ENCODE data around the gene PLCL2. TPM values are rescaled to one million over a fixed set of nuclear protein-coding genes. Genes with fewer than 3 reads are reported as not detected.

PLCL2 gene
- total and polyA plus RNA-seq, 2 donors (not counting 3 experiments of a cell fraction or from before 2014, with no cell fraction given) = 2.3 to 10.7 TPM

DNA sequence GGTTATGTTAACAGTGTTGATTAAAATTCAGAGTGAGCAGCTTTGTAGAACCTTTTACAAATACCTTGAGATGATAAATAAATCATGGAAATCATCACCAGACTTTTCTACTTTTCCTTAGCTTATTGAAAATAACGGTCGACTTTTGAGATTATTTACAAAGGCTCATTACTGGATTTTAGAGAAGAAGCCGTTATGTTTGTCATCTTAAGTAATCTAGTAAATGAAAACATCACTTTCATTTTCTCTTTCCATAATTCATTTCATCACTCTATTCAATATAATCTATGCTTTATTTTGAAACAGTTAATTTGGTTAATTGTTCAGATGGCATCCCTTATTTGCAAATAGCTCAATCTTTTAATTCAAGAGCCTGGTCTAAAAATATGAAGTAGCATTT, 3.6 kb downstream of the PLCL2 start:
- H3K36me3 ChIP-seq (ENCODE audit: control insufficient read depth in 2 of 2, extremely low read depth in 1 of 2, insufficient read depth in 2 of 2, low read length in 2 of 2) = no peaks in the 10 kb centered on the region
- H3K9me3 ChIP-seq (replicated peaks; ENCODE audit: control insufficient read depth, insufficient read depth, low read length) = no peaks in the 10 kb centered on the region
- H3K4me1 ChIP-seq (ENCODE audit: control insufficient read depth, extremely low read depth, insufficient read depth, low read length) = peaks cover 16% of the 10 kb centered on the region
- H2AFZ ChIP-seq (ENCODE audit: low read depth, low read length) = no peak overlapping the region
- H3K27ac ChIP-seq (ENCODE audit: insufficient read depth, low read depth, low read length) = no peak overlapping the region
- no TSS peak for BruUV-seq (replicated peaks)
- POLR2A ChIA-PET = no interaction called here
- DNase-seq (ENCODE audit: low read depth, low spot score) (no peak), FAIRE-seq (no peak)
- H3K9ac ChIP-seq (replicated peaks; ENCODE audit: extremely low read depth, insufficient read depth, low read length) = no peak overlapping the region
- CTCF ChIA-PET = no interaction called here
- intact Hi-C loops (cut with micrococcal nuclease) = loop anchor here (5.0 kb wide), 1 partner anchor 286 kb away; no protein-coding TSS in a partner anchor
- no peak for TF ChIP-seq EZH2 (IDR thresholded peaks at IDR 0.05; ENCODE audit: borderline replicate concordance, low read depth, low read length, severe bottlenecking)
- TF ChIP-seq, protein P1, sequence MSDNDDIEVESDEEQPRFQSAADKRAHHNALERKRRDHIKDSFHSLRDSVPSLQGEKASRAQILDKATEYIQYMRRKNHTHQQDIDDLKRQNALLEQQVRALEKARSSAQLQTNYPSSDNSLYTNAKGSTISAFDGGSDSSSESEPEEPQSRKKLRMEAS (IDR thresholded peaks at IDR 0.05; ENCODE audit: insufficient read depth, insufficient read length) = no peak
- TF ChIP-seq JUN (IDR thresholded peaks at IDR 0.05; ENCODE audit: borderline replicate concordance, insufficient read depth, insufficient read length, low read depth) = no peak
- TF ChIP-seq MYC (IDR thresholded peaks at IDR 0.05; ENCODE audit: low read depth, low read length) = no peak
- TF ChIP-seq, protein P2, sequence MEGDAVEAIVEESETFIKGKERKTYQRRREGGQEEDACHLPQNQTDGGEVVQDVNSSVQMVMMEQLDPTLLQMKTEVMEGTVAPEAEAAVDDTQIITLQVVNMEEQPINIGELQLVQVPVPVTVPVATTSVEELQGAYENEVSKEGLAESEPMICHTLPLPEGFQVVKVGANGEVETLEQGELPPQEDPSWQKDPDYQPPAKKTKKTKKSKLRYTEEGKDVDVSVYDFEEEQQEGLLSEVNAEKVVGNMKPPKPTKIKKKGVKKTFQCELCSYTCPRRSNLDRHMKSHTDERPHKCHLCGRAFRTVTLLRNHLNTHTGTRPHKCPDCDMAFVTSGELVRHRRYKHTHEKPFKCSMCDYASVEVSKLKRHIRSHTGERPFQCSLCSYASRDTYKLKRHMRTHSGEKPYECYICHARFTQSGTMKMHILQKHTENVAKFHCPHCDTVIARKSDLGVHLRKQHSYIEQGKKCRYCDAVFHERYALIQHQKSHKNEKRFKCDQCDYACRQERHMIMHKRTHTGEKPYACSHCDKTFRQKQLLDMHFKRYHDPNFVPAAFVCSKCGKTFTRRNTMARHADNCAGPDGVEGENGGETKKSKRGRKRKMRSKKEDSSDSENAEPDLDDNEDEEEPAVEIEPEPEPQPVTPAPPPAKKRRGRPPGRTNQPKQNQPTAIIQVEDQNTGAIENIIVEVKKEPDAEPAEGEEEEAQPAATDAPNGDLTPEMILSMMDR (IDR thresholded peaks at IDR 0.05; ENCODE audit: extremely low read depth in 1 of 2, insufficient read depth in 1 of 2, low read depth in 1 of 2, low read length in 2 of 2) = no peak
- no peak for TF ChIP-seq GATA2 (IDR thresholded peaks at IDR 0.05; ENCODE audit: insufficient read depth, insufficient read length, low read depth, low read length)
- TF ChIP-seq POLR2AphosphoS5 (IDR thresholded peaks at IDR 0.05; ENCODE audit: insufficient read depth, low read depth, low read length) = no peak
- no peak for TF ChIP-seq FOS (IDR thresholded peaks at IDR 0.05; ENCODE audit: borderline replicate concordance, insufficient read depth, low read length)
- TF ChIP-seq POLR2A (IDR thresholded peaks at IDR 0.05; ENCODE audit: low read depth, low read length) = no peak
- no peaks in the 10 kb centered on the region for H3K9me1 ChIP-seq (replicated peaks; ENCODE audit: control insufficient read depth, extremely low read depth, insufficient read depth, low read length)
- H3K79me2 ChIP-seq (ENCODE audit: control insufficient read depth, insufficient read depth, low read length) = peaks cover 21% of the 10 kb centered on the region
- H3K4me3 ChIP-seq (replicated peaks in 1 of 3; ENCODE audit: insufficient read depth in 1 of 3, low read depth in 1 of 3, low read length in 3 of 3) = no peak overlapping the region
- no peaks in the 10 kb centered on the region for H4K20me1 ChIP-seq (replicated peaks; ENCODE audit: control insufficient read depth, extremely low read depth, insufficient read depth, low read length)
- H3K4me2 ChIP-seq (ENCODE audit: insufficient read depth, low read length) = no peak overlapping the region
- no peaks in the 10 kb centered on the region for H3K27me3 ChIP-seq (ENCODE audit: control insufficient read depth in 2 of 2, insufficient read depth in 2 of 2, low read length in 2 of 2)
- dilution Hi-C loops (cut with MboI; ENCODE audit: extremely low pct_ligation_motif_present, low sequenced_read_pairs) = no loop called here
